ENCODE measurements around the gene KIAA1755.

KIAA1755 gene

GRCh38 chr20:38266426-38266825 lies 5.9 kb upstream of the KIAA1755 start:
- Histone ChIP-seq H3K4me3 (ENCODE audit: control insufficient read depth in 1 of 7, extremely low read depth in 1 of 7, insufficient read depth in 4 of 7, low read depth in 2 of 7, low read length in 6 of 7) (no peak overlapping the region), H3K9me3 (ENCODE audit: control extremely low read depth in 1 of 5, control insufficient read depth in 4 of 5, insufficient read depth in 2 of 5, low read depth in 1 of 5, low read length in 4 of 5) (peaks cover 0 to 4% (median 2%) of the 10 kb centered on the region in 5 experiments), H3K27me3 (replicated peaks in 2 of 5; ENCODE audit: control insufficient read depth in 4 of 5, insufficient read depth in 5 of 5, low read length in 4 of 5) (peaks cover 0 to 54% (median 20%) of the 10 kb centered on the region in 5 experiments), H3K36me3 (ENCODE audit: control insufficient read depth in 4 of 4, insufficient read depth in 4 of 4, low read length in 3 of 4) (no peaks in the 10 kb centered on the region), H3K27ac (ENCODE audit: insufficient read depth in 1 of 2, low read depth in 1 of 2, low read length in 2 of 2, poor library complexity in 1 of 2, severe bottlenecking in 2 of 2) (no peak overlapping the region), H3K4me1 (ENCODE audit: control extremely low read depth in 1 of 4, control insufficient read depth in 4 of 4, insufficient read depth in 4 of 4, low read length in 3 of 4) (no peaks in the 10 kb centered on the region)
- POLR2A ChIA-PET, result no interaction called here
- no peak for DNase-seq
- WGBS (ENCODE audit: insufficient coverage), result no CpG with 5 or more reads among the region's 2 CpGs
- CTCF ChIA-PET, result no interaction called here

GRCh38 chr20:38262931-38263330 lies 2.4 kb upstream of the KIAA1755 start:
- ChIA-PET POLR2A (no interaction called here), CTCF (no interaction called here)
- Histone ChIP-seq H3K9me3 (ENCODE audit: control extremely low read depth in 1 of 5, control insufficient read depth in 4 of 5, insufficient read depth in 2 of 5, low read depth in 1 of 5, low read length in 4 of 5) (peaks cover 0 to 4% (median 0%) of the 10 kb centered on the region in 5 experiments), H3K4me3 (ENCODE audit: control insufficient read depth in 1 of 7, extremely low read depth in 1 of 7, insufficient read depth in 4 of 7, low read depth in 2 of 7, low read length in 6 of 7) (no peak overlapping the region), H3K27me3 (replicated peaks in 2 of 5; ENCODE audit: control insufficient read depth in 4 of 5, insufficient read depth in 5 of 5, low read length in 4 of 5) (peaks cover 7 to 61% (median 24%) of the 10 kb centered on the region in 5 experiments), H3K36me3 (ENCODE audit: control insufficient read depth in 4 of 4, insufficient read depth in 4 of 4, low read length in 3 of 4) (no peaks in the 10 kb centered on the region), H3K27ac (ENCODE audit: insufficient read depth in 1 of 2, low read depth in 1 of 2, low read length in 2 of 2, poor library complexity in 1 of 2, severe bottlenecking in 2 of 2) (no peak overlapping the region), H3K4me1 (ENCODE audit: control extremely low read depth in 1 of 4, control insufficient read depth in 4 of 4, insufficient read depth in 4 of 4, low read length in 3 of 4) (no peaks in the 10 kb centered on the region)
- DNase-seq, result no peak
- 89% methylated on average over 2 of the region's 6 CpGs for whole genome bisulfite sequencing (ENCODE audit: insufficient coverage)

DNA sequence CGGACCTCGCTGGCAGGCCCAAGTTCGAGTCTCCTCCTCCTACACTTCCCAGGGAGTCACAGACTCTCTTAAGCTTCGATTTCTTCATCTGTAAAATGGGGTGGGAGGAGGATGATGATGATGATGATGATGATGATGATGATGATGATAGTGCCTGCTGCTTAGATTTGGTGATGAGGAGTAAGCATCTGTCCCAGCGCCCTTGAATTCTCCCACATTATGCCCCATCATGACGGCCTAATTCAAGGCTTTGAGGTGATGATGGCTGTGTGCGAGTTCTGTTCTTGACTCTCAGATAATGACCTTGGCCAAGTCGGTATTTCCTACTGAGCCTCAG lies 487 bp upstream of the KIAA1755 start:
- no peaks in the 10 kb centered on the region for H3K4me1 ChIP-seq (ENCODE audit: control extremely low read depth in 1 of 4, control insufficient read depth in 4 of 4, insufficient read depth in 4 of 4, low read length in 3 of 4)
- ChIA-PET POLR2A (interaction anchor here (0.7 kb wide), 1 partner anchor 1168 kb away, joined by 3 read pairs; no protein-coding TSS in a partner anchor), CTCF (no interaction called here)
- DNase-seq, result no peak
- no peaks in the 10 kb centered on the region for H3K36me3 ChIP-seq (ENCODE audit: control insufficient read depth in 4 of 4, insufficient read depth in 4 of 4, low read length in 3 of 4)
- no peak overlapping the region for H3K4me3 ChIP-seq (ENCODE audit: control insufficient read depth in 1 of 7, extremely low read depth in 1 of 7, insufficient read depth in 4 of 7, low read depth in 2 of 7, low read length in 6 of 7)
- peaks cover 7 to 65% (median 24%) of the 10 kb centered on the region in 5 experiments for H3K27me3 ChIP-seq (replicated peaks in 2 of 5; ENCODE audit: control insufficient read depth in 4 of 5, insufficient read depth in 5 of 5, low read length in 4 of 5)
- WGBS (ENCODE audit: insufficient coverage), result 61% methylated on average over 5 of the region's 8 CpGs
- no peak overlapping the region for H3K27ac ChIP-seq (ENCODE audit: insufficient read depth in 1 of 2, low read depth in 1 of 2, low read length in 2 of 2, poor library complexity in 1 of 2, severe bottlenecking in 2 of 2)
- H3K9me3 ChIP-seq (ENCODE audit: control extremely low read depth in 1 of 5, control insufficient read depth in 4 of 5, insufficient read depth in 2 of 5, low read depth in 1 of 5, low read length in 4 of 5), result peaks cover 0 to 4% (median 0%) of the 10 kb centered on the region in 5 experiments

GRCh38 chr20:38260025-38260377 lies 534 bp downstream of the KIAA1755 start:
- CTCF ChIA-PET, result no interaction called here
- Histone ChIP-seq H3K4me3 (ENCODE audit: control insufficient read depth in 1 of 7, extremely low read depth in 1 of 7, insufficient read depth in 4 of 7, low read depth in 2 of 7, low read length in 6 of 7) (no peak overlapping the region), H3K4me1 (ENCODE audit: control extremely low read depth in 1 of 4, control insufficient read depth in 4 of 4, insufficient read depth in 4 of 4, low read length in 3 of 4) (no peaks in the 10 kb centered on the region), H3K36me3 (ENCODE audit: control insufficient read depth in 4 of 4, insufficient read depth in 4 of 4, low read length in 3 of 4) (no peaks in the 10 kb centered on the region), H3K27me3 (replicated peaks in 2 of 5; ENCODE audit: control insufficient read depth in 4 of 5, insufficient read depth in 5 of 5, low read length in 4 of 5) (peaks cover 7 to 71% (median 24%) of the 10 kb centered on the region in 5 experiments), H3K27ac (ENCODE audit: insufficient read depth in 1 of 2, low read depth in 1 of 2, low read length in 2 of 2, poor library complexity in 1 of 2, severe bottlenecking in 2 of 2) (no peak overlapping the region), H3K9me3 (ENCODE audit: control extremely low read depth in 1 of 5, control insufficient read depth in 4 of 5, insufficient read depth in 2 of 5, low read depth in 1 of 5, low read length in 4 of 5) (peaks cover 0 to 2% (median 0%) of the 10 kb centered on the region in 5 experiments)
- WGBS (ENCODE audit: insufficient coverage), result 36% methylated on average over 2 of the region's 5 CpGs
- POLR2A ChIA-PET, result no interaction called here
- DNase-seq, result no peak

GRCh38 chr20:38258545-38259215 lies 1.9 kb downstream of the KIAA1755 start:
- CTCF ChIA-PET, result no interaction called here
- no peaks in the 10 kb centered on the region for H3K36me3 ChIP-seq (ENCODE audit: control insufficient read depth in 4 of 4, insufficient read depth in 4 of 4, low read length in 3 of 4)
- no peak for DNase-seq
- no peak overlapping the region for H3K4me3 ChIP-seq (ENCODE audit: control insufficient read depth in 1 of 7, extremely low read depth in 1 of 7, insufficient read depth in 4 of 7, low read depth in 2 of 7, low read length in 6 of 7)
- POLR2A ChIA-PET, result no interaction called here
- peaks cover 7 to 69% (median 24%) of the 10 kb centered on the region in 5 experiments for H3K27me3 ChIP-seq (replicated peaks in 2 of 5; ENCODE audit: control insufficient read depth in 4 of 5, insufficient read depth in 5 of 5, low read length in 4 of 5)
- no peak overlapping the region for H3K27ac ChIP-seq (ENCODE audit: insufficient read depth in 1 of 2, low read depth in 1 of 2, low read length in 2 of 2, poor library complexity in 1 of 2, severe bottlenecking in 2 of 2)
- WGBS (ENCODE audit: insufficient coverage), result 98% methylated on average over 7 of the region's 7 CpGs
- H3K4me1 ChIP-seq (ENCODE audit: control extremely low read depth in 1 of 4, control insufficient read depth in 4 of 4, insufficient read depth in 4 of 4, low read length in 3 of 4), result no peaks in the 10 kb centered on the region
- no peaks in the 10 kb centered on the region for H3K9me3 ChIP-seq (ENCODE audit: control extremely low read depth in 1 of 5, control insufficient read depth in 4 of 5, insufficient read depth in 2 of 5, low read depth in 1 of 5, low read length in 4 of 5)

DNA sequence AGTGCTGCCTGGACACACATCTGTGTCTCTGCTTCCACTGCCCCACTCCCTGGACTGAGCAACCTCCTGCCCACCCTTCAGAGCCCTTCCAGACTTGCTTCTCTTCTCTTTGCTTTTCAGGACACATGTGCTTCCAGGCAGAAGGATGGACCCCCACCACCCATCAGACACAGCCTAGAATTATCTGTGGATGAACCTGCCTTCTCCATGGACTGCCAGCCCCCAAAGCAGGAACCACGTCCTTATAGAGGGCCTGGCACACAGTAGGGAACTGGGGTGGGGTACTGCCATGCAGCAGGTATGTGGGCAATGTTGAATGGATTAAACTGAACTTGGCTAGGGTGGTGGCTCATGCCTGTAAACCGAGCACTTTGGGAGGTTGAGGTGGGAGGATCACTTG lies 3.6 kb downstream of the KIAA1755 start:
- H3K36me3 ChIP-seq (ENCODE audit: control insufficient read depth in 4 of 4, insufficient read depth in 4 of 4, low read length in 3 of 4), result no peaks in the 10 kb centered on the region
- ChIA-PET POLR2A (no interaction called here), CTCF (interaction anchor here (1.3 to 1.6 kb wide), 2 partner anchors 8 to 35 kb away, joined by 3 read pairs; no protein-coding TSS in a partner anchor)
- H3K9me3 ChIP-seq (ENCODE audit: control extremely low read depth in 1 of 5, control insufficient read depth in 4 of 5, insufficient read depth in 2 of 5, low read depth in 1 of 5, low read length in 4 of 5), result no peaks in the 10 kb centered on the region
- no peak for DNase-seq
- no peak overlapping the region for H3K4me3 ChIP-seq (ENCODE audit: control insufficient read depth in 1 of 7, extremely low read depth in 1 of 7, insufficient read depth in 4 of 7, low read depth in 2 of 7, low read length in 6 of 7)
- no peaks in the 10 kb centered on the region for H3K4me1 ChIP-seq (ENCODE audit: control extremely low read depth in 1 of 4, control insufficient read depth in 4 of 4, insufficient read depth in 4 of 4, low read length in 3 of 4)
- no CpG with 5 or more reads among the region's 2 CpGs for WGBS (ENCODE audit: insufficient coverage)
- H3K27me3 ChIP-seq (replicated peaks in 2 of 5; ENCODE audit: control insufficient read depth in 4 of 5, insufficient read depth in 5 of 5, low read length in 4 of 5), result peaks cover 7 to 67% (median 20%) of the 10 kb centered on the region in 5 experiments
- no peak overlapping the region for H3K27ac ChIP-seq (ENCODE audit: insufficient read depth in 1 of 2, low read depth in 1 of 2, low read length in 2 of 2, poor library complexity in 1 of 2, severe bottlenecking in 2 of 2)

DNA sequence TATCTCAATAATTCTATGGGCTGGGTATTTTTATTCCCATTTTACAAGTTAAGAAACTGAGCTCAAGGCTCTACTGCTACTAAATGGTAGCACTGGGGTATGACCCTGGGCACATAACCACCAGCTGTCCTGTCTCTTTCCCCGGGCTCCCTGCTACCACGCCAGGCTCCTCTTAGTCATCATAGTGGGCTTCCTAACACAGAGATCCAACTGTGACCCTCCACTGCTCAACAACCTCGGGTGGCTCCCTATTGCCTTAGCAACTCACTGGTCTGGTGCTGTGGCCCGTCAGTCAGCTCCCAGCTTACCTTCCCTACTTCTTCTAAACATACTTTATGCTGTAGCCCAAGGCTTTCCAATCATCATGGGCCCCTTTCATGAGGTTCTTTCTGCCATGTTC lies 4.5 kb downstream of the KIAA1755 start:
- Histone ChIP-seq H3K36me3 (ENCODE audit: control insufficient read depth in 4 of 4, insufficient read depth in 4 of 4, low read length in 3 of 4) (no peaks in the 10 kb centered on the region), H3K4me1 (ENCODE audit: control extremely low read depth in 1 of 4, control insufficient read depth in 4 of 4, insufficient read depth in 4 of 4, low read length in 3 of 4) (no peaks in the 10 kb centered on the region), H3K4me3 (ENCODE audit: control insufficient read depth in 1 of 7, extremely low read depth in 1 of 7, insufficient read depth in 4 of 7, low read depth in 2 of 7, low read length in 6 of 7) (no peak overlapping the region), H3K9me3 (ENCODE audit: control extremely low read depth in 1 of 5, control insufficient read depth in 4 of 5, insufficient read depth in 2 of 5, low read depth in 1 of 5, low read length in 4 of 5) (no peaks in the 10 kb centered on the region), H3K27me3 (replicated peaks in 2 of 5; ENCODE audit: control insufficient read depth in 4 of 5, insufficient read depth in 5 of 5, low read length in 4 of 5) (peaks cover 7 to 61% (median 15%) of the 10 kb centered on the region in 5 experiments), H3K27ac (ENCODE audit: insufficient read depth in 1 of 2, low read depth in 1 of 2, low read length in 2 of 2, poor library complexity in 1 of 2, severe bottlenecking in 2 of 2) (no peak overlapping the region)
- 96% methylated on average over 4 of the region's 4 CpGs for WGBS (ENCODE audit: insufficient coverage)
- ChIA-PET CTCF (interaction anchor here (0.9 to 1.6 kb wide), 3 partner anchors 9 to 35 kb away, joined by 3 read pairs; no protein-coding TSS in a partner anchor), POLR2A (no interaction called here)
- DNase-seq, result no peak
